ENCODE data around the gene COL13A1.

DNA sequence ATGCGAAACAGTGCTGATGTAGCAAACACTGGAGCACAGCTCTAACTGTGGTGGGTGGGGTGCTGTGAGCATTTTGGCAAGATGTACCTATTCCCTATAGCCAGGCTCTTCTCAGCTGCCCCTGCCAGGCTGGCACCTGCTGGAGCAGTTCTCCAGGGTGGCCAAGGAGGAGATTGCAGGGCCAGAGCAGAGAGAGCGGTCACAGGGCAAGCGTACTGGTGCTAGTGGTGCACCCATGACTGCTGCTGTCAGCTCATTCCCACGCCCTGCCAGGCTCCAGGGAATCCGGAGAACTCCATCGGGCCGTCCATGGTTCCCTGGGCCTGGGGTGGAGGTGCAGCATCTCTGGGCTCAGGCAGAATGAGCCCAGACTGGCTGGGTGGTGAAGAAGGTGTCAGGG lies 2.1 kb downstream of the COL13A1 start:
- TF ChIP-seq, protein P1, sequence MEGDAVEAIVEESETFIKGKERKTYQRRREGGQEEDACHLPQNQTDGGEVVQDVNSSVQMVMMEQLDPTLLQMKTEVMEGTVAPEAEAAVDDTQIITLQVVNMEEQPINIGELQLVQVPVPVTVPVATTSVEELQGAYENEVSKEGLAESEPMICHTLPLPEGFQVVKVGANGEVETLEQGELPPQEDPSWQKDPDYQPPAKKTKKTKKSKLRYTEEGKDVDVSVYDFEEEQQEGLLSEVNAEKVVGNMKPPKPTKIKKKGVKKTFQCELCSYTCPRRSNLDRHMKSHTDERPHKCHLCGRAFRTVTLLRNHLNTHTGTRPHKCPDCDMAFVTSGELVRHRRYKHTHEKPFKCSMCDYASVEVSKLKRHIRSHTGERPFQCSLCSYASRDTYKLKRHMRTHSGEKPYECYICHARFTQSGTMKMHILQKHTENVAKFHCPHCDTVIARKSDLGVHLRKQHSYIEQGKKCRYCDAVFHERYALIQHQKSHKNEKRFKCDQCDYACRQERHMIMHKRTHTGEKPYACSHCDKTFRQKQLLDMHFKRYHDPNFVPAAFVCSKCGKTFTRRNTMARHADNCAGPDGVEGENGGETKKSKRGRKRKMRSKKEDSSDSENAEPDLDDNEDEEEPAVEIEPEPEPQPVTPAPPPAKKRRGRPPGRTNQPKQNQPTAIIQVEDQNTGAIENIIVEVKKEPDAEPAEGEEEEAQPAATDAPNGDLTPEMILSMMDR (IDR thresholded peaks at IDR 0.05): no peak
- no peak for TF ChIP-seq POLR2AphosphoS5 (IDR thresholded peaks at IDR 0.05)
- TF ChIP-seq POLR2A (IDR thresholded peaks at IDR 0.05): no peak
- TF ChIP-seq EP300 (IDR thresholded peaks at IDR 0.05): no peak

Data from suprapubic skin (tissue), 4 donors.